Naive B cell (primary cell): Measurements from ENCODE around the gene PAGR1. TPM values are rescaled to one million over a fixed set of nuclear protein-coding genes. Genes with fewer than 3 reads are reported as not detected.

Experiments
- ATAC-seq, 2 donors: fragments of 150-1000 bp; cut with Tn5 transposase; 2 replicates each; pipeline ENCODE4 v1.10.0; 2021; ENCODE audit warnings: low read depth in 2 of 2, mild to moderate bottlenecking in 2 of 2, moderate library complexity in 2 of 2
- DNase-seq: peaks from one replicate; pipeline ENCODE4 v3.0.0; 2022
- H3K27ac Mint-ChIP-seq, 6 donors: one replicate each; pipeline ENCODE4 v1.8.0; 2020 to 2022; ENCODE audit warnings: mild to moderate bottlenecking in 6 of 6, mixed read lengths in 6 of 6, moderate library complexity in 5 of 6, inconsistent platforms in 2 of 6
- H3K27me3 Mint-ChIP-seq, 3 donors: one replicate each; pipeline ENCODE4 v1.8.0; 2021 to 2022; ENCODE audit warnings: mixed read lengths in 3 of 3, mild to moderate bottlenecking in 1 of 3
- H3K36me3 Mint-ChIP-seq, 2 donors: one replicate each; pipeline ENCODE4 v1.8.0; 2020 to 2022; ENCODE audit warnings: mixed read lengths in 2 of 2, inconsistent platforms in 1 of 2, mild to moderate bottlenecking in 1 of 2
- H3K4me1 Mint-ChIP-seq, 3 donors: one replicate each; pipeline ENCODE4 v1.8.0; 2020 to 2022; ENCODE audit warnings: mixed read lengths in 3 of 3, inconsistent platforms in 1 of 3, mild to moderate bottlenecking in 1 of 3, moderate library complexity in 1 of 3
- H3K4me3 Mint-ChIP-seq, 8 donors: one replicate each; pipeline ENCODE4 v1.8.0; 2020 to 2022; ENCODE audit warnings: mild to moderate bottlenecking in 8 of 8, mixed read lengths in 8 of 8, moderate library complexity in 8 of 8, inconsistent platforms in 2 of 8
- H3K9me3 Mint-ChIP-seq, 7 donors: one replicate each; pipeline ENCODE4 v1.8.0; 2020 to 2022; ENCODE audit warnings: mixed read lengths in 7 of 7, mild to moderate bottlenecking in 5 of 7, inconsistent platforms in 2 of 7, moderate library complexity in 1 of 7
- polyA plus RNA-seq, 6 donors: library from polyadenylated mRNA; unstranded; fragments of 300-500 nt; fragmentation: Illumina TruSeq; gene quantifications; one replicate each; pipeline ENCODE4 v1.2.3, GENCODE V29; 2021; ENCODE audit warnings: low read depth in 6 of 6

Gene PAGR1
- polyA plus RNA-seq, 6 donors from 2014 or later, result 35.5 to 51.5 (median 46.9) TPM

DNA sequence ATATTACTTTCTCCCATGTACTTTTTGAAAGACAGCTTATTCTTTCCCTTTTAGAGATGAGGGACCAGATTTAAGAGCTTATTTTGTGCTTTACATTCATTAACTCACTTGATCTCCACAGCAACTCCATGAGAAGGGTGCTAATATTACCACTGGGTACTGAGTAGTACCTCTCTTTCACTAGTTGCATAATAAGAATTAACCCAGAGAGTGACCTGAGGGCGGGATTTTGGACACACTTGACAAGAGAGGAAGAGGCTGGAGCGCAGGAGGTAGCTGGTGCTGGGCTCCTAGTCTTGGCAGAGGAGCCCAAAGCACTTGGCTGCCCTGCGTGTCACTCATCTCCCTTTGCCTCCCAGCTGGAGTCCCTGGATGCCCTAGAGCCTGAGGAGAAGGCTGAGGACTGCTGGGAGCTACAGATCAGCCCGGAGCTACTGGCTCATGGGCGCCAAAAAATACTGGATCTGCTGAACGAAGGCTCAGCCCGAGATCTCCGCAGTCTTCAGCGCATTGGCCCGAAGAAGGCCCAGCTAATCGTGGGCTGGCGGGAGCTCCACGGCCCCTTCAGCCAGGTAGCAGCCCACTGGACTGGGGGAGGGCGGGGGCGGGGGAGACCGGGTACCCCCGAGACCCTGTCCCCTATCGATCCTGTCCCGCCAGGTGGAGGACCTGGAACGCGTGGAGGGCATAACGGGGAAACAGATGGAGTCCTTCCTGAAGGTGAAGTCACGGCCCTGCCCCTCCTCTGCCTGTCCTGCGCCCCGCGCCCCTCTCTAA is 11.3 kb upstream of the PAGR1 start:
- no peak for ATAC-seq
- Mint-ChIP-seq H3K4me1 (peaks cover 35 to 37% (median 36%) of the 10 kb centered on the region in 3 donors), H3K27ac (peak overlapping the region; percentile 98 to 100 (median 100)), H3K4me3 (peak overlapping the region; percentile 94 to 100 (median 100)), H3K9me3 (no peaks in the 10 kb centered on the region), H3K27me3 (no peaks in the 10 kb centered on the region), H3K36me3 (peaks cover 0 to 7% of the 10 kb centered on the region in 2 donors)
- DNase-seq, result no peak

DNA sequence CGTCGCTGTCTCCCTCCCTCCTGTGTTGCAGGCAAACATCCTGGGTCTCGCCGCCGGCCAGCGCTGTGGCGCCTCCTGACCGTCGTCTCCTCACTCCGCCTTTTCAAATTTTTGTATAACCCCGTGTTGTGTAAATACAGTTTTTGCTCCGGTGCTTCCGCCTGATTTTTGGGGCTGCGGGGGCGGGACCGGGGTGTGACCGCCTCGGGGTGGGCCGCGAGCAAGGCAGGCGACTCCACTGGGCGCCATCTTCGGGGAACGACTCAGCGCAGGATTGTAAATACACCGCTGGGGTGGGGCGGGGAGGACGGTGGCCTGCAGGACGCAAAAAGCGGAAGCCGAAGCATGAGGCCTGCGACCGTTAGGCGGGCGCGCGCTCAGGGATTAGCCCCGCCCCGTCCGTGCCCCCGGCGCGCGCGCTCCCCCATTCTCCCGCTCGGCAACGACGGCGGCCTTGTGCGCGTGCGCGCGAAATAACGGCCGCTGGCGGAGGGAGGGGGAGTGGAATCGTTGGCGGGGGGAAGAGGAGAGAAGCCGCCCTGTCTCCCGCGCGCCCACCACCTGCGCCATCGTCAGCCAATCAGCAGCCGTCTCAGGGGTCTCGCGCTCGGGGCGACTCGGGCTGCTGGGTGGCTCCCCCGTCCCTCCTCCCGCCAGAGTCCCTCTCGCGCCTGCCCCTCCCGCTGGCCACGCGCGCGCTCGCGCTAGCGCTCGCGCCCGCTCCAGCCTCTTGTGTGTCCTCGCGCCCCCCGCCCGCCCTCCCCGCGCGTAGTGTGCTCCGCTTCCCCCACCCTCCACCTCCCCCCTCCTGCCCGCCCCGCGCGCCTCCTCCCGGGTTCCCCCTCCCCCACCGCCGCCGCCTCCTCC is 10.5 kb upstream of the PAGR1 start:
- peak; percentile 70 to 75 for ATAC-seq
- H3K4me3 Mint-ChIP-seq, result peak overlapping the region; percentile 94 to 100 (median 100)
- H3K27me3 Mint-ChIP-seq, result no peaks in the 10 kb centered on the region
- no peaks in the 10 kb centered on the region for H3K9me3 Mint-ChIP-seq
- H3K27ac Mint-ChIP-seq, result peak overlapping the region; percentile 98 to 100 (median 100)
- H3K36me3 Mint-ChIP-seq, result peaks cover 0 to 7% of the 10 kb centered on the region in 2 donors
- peaks cover 38 to 45% (median 39%) of the 10 kb centered on the region in 3 donors for H3K4me1 Mint-ChIP-seq
- peak; percentile 98 for DNase-seq

DNA sequence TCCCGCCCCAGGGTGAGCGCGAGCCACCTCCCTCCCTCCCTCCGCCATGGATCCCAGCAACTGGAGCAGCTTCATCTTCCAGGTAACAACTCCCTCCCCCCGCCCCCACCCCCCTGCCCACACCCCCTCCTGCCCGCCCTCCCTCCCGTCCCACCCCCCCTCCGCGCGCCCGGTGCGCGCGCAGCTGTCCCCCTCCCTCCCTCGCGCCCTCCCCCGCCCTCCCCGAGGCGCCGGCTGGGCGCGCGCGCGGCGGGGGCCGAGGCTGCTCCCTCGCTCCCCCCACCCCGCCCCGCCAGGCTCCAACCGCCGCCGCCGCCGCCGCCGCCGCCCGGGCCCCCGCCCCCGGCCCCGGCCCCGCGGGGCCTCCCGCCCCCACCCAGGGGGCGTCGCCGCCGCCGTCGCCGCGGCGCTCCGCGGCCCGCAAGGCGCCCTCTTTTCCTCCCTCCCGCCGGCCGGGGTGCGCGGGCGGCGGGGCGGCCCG is 9.8 kb upstream of the PAGR1 start, which contains the start of gene MAZ:
MAZ (plus strand) TSS at position 431 of the 481 bp plus-strand sequence. CDS start 173 bp downstream, outside the sequence.
- H3K4me1 Mint-ChIP-seq, result peaks cover 44 to 52% (median 45%) of the 10 kb centered on the region in 3 donors
- H3K9me3 Mint-ChIP-seq, result no peaks in the 10 kb centered on the region
- no peaks in the 10 kb centered on the region for H3K27me3 Mint-ChIP-seq
- peak within 1 kb of the TSS; percentile 95 to 100 (median 100) for H3K4me3 Mint-ChIP-seq
- peak in 1 of 2 donors; percentile 3 for ATAC-seq
- H3K27ac Mint-ChIP-seq, result peak within 1 kb of the TSS; percentile 98 to 100 (median 100)
- H3K36me3 Mint-ChIP-seq, result peaks cover 0 to 7% of the 10 kb centered on the region in 2 donors
- DNase-seq, result peak; percentile 60

- DNase-seq (peak; percentile 35), ATAC-seq (no peak)
- Mint-ChIP-seq H3K4me1 (peaks cover 48 to 59% (median 51%) of the 10 kb centered on the region in 3 donors), H3K27me3 (peaks cover 0 to 6% (median 5%) of the 10 kb centered on the region in 3 donors), H3K4me3 (peak overlapping the region; percentile 78 to 95 (median 89)), H3K9me3 (no peaks in the 10 kb centered on the region), H3K36me3 (peaks cover 0 to 7% of the 10 kb centered on the region in 2 donors), H3K27ac (peak overlapping the region in 5 of 6 donors; percentile 90 to 98 (median 95))
Observed at GRCh38 chr16:29806641-29807425, 9.1 kb upstream of the PAGR1 start.

- peaks cover 0 to 7% of the 10 kb centered on the region in 2 donors for H3K36me3 Mint-ChIP-seq
- DNase-seq (peak; percentile 85), ATAC-seq (peak; percentile 39 to 46)
- H3K27ac Mint-ChIP-seq, result peak overlapping the region; percentile 85 to 98 (median 96)
- H3K4me3 Mint-ChIP-seq, result peak overlapping the region; percentile 78 to 95 (median 89)
- H3K9me3 Mint-ChIP-seq, result no peaks in the 10 kb centered on the region
- H3K4me1 Mint-ChIP-seq, result peaks cover 49 to 62% (median 51%) of the 10 kb centered on the region in 3 donors
- peaks cover 0 to 11% (median 6%) of the 10 kb centered on the region in 3 donors for H3K27me3 Mint-ChIP-seq
Observed at GRCh38 chr16:29807426-29808218, 8.3 kb upstream of the PAGR1 start.

DNA sequence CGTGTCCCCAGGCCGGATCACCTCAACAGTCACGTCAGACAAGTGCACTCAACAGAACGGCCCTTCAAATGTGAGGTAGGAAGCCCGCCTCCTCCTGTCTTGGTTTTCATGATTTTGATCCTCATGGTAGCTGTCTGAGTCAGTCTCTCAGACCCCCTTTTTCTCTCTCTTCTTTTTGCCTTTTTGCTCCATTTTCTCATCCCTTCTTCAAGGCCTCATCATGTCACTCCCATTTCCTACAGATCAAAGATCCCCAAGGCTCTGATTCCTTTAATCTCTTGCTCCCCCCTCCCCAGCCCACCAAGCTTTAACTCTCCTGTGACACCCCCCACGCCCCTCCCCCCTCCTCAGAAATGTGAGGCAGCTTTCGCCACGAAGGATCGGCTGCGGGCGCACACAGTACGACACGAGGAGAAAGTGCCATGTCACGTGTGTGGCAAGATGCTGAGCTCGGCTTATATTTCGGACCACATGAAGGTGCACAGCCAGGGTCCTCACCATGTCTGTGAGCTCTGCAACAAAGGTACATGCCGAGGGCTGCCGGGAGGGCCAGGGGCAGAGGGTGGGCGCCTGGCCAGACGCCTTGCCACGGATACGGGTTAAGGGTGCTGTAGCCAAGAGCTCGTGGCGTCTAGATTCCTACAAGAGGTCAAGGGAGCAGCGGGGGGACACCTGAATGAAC is 7.6 kb upstream of the PAGR1 start:
- ATAC-seq (no peak), DNase-seq (no peak)
- H3K36me3 Mint-ChIP-seq, result peaks cover 0 to 7% of the 10 kb centered on the region in 2 donors
- H3K4me3 Mint-ChIP-seq, result peak overlapping the region; percentile 78 to 95 (median 89)
- peaks cover 52 to 61% (median 52%) of the 10 kb centered on the region in 3 donors for H3K4me1 Mint-ChIP-seq
- H3K27ac Mint-ChIP-seq, result peak overlapping the region; percentile 85 to 98 (median 96)
- H3K27me3 Mint-ChIP-seq, result peaks cover 0 to 11% (median 6%) of the 10 kb centered on the region in 3 donors
- H3K9me3 Mint-ChIP-seq, result no peaks in the 10 kb centered on the region

DNA sequence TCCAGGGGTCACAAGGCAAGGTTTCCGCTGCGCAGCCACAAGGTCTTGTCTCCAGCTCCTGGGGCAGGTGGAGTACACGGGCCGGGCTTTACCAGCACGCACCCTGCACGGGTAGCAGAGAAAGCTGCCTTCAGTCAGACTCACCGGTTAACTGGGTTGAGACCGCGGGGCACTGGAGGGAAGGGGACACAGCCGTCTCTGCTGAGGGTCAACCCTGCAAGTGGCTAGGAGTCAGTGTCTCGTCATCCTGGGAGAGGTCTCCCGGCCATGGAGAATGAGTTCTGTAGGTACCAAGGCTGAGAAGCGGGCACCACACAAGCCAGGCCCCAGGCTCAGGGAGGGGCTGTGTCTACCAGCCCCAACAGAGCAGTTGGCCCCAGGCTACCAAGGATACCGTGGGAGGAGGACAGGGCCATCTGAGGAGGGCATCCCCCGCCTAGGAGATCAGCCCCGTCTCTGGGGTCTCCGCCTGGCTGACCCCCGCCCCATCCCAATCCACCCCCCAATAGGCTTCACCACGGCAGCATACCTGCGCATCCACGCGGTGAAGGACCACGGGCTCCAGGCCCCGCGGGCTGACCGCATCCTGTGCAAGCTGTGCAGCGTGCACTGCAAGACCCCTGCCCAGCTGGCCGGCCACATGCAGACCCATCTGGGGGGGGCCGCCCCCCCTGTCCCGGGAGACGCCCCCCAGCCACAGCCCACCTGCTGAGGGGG is 6.8 kb upstream of the PAGR1 start:
- Mint-ChIP-seq H3K36me3 (peaks cover 0 to 7% of the 10 kb centered on the region in 2 donors), H3K4me1 (peaks cover 44 to 52% (median 49%) of the 10 kb centered on the region in 3 donors), H3K9me3 (no peaks in the 10 kb centered on the region)

DNA sequence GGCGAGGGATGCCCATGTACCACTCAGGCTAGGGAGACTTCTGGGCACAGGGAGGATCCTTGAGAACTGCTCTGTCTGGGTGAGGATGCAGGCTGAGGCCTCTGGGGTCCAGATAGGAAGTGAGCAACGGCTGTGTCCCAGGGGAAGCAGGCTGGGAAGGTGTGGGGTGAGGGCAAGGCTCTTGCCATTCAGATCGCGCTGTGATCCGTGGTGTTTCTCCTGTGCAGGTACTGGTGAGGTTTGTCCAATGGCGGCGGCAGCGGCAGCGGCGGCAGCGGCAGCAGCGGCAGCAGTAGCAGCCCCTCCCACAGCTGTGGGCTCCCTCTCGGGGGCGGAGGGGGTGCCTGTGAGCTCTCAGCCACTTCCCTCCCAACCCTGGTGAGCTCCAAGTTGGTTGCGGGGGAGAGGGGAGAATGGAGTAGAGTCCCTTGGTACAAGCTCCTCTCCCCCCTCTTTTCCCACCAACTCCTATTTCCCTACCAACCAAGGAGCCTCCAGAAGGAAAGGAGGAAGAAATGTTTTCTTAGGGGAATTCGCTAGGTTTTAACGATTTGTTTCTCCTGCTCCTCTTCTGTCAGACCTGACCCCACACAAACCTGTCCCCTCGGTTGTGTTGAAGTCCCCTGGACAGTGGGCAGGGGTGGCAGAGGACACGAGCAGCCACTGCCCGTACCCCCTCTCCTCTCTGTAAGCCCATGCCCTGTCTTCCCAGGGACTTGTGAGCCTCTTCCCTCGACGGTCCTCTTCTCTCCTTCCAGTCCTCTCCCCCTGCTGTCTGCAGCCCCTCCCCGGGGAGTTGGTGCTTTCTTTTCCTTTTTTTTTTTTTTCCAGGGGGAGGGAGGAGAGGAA is 5.9 kb upstream of the PAGR1 start:
- DNase-seq (no peak), ATAC-seq (no peak)
- peak overlapping the region in 2 of 6 donors; percentile 42 to 86 for H3K27ac Mint-ChIP-seq
- no peaks in the 10 kb centered on the region for H3K9me3 Mint-ChIP-seq
- H3K27me3 Mint-ChIP-seq, result peaks cover 0 to 11% (median 6%) of the 10 kb centered on the region in 3 donors
- H3K4me3 Mint-ChIP-seq, result peak overlapping the region in 6 of 8 donors; percentile 57 to 89 (median 69)
- H3K4me1 Mint-ChIP-seq, result peaks cover 45 to 52% (median 51%) of the 10 kb centered on the region in 3 donors
- peaks cover 0 to 7% of the 10 kb centered on the region in 2 donors for H3K36me3 Mint-ChIP-seq

More for the DNA sequence above, 6.8 kb upstream of the PAGR1 start:
- peaks cover 0 to 11% (median 6%) of the 10 kb centered on the region in 3 donors for H3K27me3 Mint-ChIP-seq
- ATAC-seq, result no peak
- DNase-seq, result no peak
- H3K27ac Mint-ChIP-seq, result peak overlapping the region in 2 of 6 donors; percentile 12 to 44
- H3K4me3 Mint-ChIP-seq, result peak overlapping the region in 6 of 8 donors; percentile 25 to 95 (median 68)

DNA sequence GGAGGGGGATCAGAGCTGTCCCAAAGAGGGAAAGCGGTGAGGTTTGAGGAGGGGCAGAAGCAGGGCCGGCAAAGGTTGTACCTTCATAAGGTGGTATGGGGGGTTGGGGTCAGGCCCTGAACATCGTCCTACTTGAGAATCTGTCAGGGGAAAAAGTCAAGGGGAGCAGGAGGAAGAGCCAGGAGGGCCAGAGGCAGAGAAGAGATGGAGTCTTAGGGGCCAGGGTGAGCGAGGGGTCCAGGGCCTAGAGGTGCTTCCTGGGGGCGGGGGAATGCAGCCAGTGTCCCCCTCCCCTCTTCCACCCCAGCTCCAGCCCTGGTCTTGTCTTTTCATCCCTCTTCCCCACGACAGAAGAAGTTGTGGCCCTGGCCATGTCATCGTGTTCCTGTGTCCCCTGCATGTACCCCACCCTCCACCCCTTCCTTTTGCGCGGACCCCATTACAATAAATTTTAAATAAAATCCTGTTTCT is 5.2 kb upstream of the PAGR1 start:
- peaks cover 0 to 7% of the 10 kb centered on the region in 2 donors for H3K36me3 Mint-ChIP-seq
- no peak for DNase-seq
- H3K27ac Mint-ChIP-seq, result peak overlapping the region in 1 of 6 donors; percentile 84
- ATAC-seq, result no peak
- no peaks in the 10 kb centered on the region for H3K9me3 Mint-ChIP-seq
- peak overlapping the region; percentile 77 to 91 (median 86) for H3K4me3 Mint-ChIP-seq
- H3K27me3 Mint-ChIP-seq, result peaks cover 0 to 11% (median 6%) of the 10 kb centered on the region in 3 donors
- peaks cover 44 to 54% (median 52%) of the 10 kb centered on the region in 3 donors for H3K4me1 Mint-ChIP-seq
